ENCODE results near the gene ZNF106. TPM values are rescaled to one million over a fixed set of nuclear protein-coding genes. Genes with fewer than 3 reads are reported as not detected.

Gene ZNF106
- total RNA-seq, 4 donors from 2014 or later = 340 to 487 (median 414) TPM

DNA sequence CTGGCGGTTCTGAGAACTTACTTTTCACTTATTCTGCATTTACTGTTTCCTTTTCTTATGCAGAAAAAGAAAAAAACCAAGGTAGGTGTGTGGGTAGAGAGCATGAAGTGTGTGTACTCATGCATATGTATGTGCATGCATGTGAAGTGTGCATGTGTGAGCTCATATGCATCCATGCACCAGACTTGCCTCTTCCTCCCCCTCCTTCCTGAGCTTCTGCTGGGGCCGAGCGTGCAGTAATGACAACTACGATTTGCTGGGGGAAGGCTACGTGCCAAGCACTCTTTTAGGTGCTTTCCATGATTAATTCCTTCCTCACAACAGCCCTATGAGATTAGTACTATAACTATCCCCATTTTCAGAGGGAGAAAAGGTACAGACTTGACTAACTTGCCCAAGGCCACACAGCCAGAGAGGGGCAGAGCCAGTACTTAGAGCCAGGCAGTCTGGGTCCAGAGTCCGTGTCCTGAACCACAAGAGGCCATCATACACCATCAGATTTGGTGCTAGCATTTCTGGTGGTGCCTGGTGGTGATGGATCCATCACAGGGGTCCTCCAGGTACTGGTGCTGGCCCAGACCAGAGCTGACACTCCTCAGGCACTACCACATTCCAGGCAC lies 85.0 kb downstream of the ZNF106 start:
- TF ChIP-seq, protein P1, sequence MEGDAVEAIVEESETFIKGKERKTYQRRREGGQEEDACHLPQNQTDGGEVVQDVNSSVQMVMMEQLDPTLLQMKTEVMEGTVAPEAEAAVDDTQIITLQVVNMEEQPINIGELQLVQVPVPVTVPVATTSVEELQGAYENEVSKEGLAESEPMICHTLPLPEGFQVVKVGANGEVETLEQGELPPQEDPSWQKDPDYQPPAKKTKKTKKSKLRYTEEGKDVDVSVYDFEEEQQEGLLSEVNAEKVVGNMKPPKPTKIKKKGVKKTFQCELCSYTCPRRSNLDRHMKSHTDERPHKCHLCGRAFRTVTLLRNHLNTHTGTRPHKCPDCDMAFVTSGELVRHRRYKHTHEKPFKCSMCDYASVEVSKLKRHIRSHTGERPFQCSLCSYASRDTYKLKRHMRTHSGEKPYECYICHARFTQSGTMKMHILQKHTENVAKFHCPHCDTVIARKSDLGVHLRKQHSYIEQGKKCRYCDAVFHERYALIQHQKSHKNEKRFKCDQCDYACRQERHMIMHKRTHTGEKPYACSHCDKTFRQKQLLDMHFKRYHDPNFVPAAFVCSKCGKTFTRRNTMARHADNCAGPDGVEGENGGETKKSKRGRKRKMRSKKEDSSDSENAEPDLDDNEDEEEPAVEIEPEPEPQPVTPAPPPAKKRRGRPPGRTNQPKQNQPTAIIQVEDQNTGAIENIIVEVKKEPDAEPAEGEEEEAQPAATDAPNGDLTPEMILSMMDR (IDR thresholded peaks at IDR 0.05 in 4 of 5, conservative IDR thresholded peaks at IDR 0.05 in 1 of 5) = no peak
- no peak for TF ChIP-seq POLR2A (IDR thresholded peaks at IDR 0.05)
- H3K27me3 ChIP-seq = no peaks in the 10 kb centered on the region
- intact Hi-C loops (cut with DNase I; ENCODE audit: low total_unique reads) (no loop called here), in situ Hi-C loops (cut with MboI; ENCODE audit: low sequenced_read_pairs in 4 of 4) (no loop called here)
- H3K9me3 ChIP-seq = no peaks in the 10 kb centered on the region
- ATAC-seq (no peak), DNase-seq (no peak)
- peaks cover 0 to 83% of the 10 kb centered on the region in 2 donors for H3K36me3 ChIP-seq
- peak overlapping the region; percentile 75 to 84 (median 80) for H3K27ac ChIP-seq
- H3K4me1 ChIP-seq = peaks cover 9% of the 10 kb centered on the region in 2 donors
- H3K4me3 ChIP-seq = no peak overlapping the region

DNA sequence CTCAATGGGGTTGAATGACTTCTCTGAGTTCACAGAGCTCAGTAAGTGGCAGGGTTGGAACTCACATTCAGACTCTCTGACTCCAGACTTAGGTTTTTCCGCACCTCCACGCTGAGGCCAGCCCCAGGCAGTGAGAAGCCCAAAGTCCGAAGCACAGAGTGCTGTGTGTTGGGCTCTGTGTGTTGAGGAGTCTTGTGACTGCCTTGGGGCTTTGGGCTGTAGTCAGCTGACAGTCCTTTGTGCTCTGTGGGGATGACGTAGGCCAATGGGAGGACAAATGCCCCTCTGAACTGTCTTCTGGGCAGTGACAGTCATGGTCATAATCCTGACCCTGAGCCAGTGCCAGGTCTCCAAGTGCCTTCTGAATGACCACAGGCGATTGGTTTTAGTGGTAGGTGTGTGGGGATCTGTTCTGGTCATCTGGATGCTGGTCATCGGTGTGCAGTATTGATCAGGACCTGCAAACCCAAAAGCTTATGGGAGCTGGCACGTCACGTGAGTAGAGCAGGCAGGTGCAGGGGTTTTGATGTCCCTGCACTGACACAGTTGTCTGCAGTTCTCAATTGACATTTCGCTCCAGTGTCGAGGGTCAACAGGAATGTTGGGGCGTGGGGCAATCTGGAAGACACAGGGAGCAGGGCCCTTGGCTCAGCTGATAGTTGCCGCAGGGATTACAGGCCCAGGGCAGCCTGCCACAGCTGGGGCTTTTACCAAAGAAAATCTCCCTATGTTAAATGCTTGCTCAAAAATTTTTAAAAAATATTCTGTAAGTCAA lies 86.3 kb downstream of the ZNF106 start:
- Histone ChIP-seq H3K4me1 (peaks cover 9% of the 10 kb centered on the region in 2 donors), H3K27me3 (no peaks in the 10 kb centered on the region), H3K36me3 (peaks cover 0 to 83% of the 10 kb centered on the region in 2 donors), H3K27ac (peak overlapping the region; percentile 75 to 84 (median 80)), H3K4me3 (no peak overlapping the region), H3K9me3 (no peaks in the 10 kb centered on the region)
- ATAC-seq = peak; percentile 60 to 76
- TF ChIP-seq, protein P1 (IDR thresholded peaks at IDR 0.05 in 4 of 5, conservative IDR thresholded peaks at IDR 0.05 in 1 of 5) = no peak
- no peak for TF ChIP-seq POLR2A (IDR thresholded peaks at IDR 0.05)
- peak; percentile 19 to 49 for DNase-seq
- in situ Hi-C loops (cut with MboI; ENCODE audit: low sequenced_read_pairs in 4 of 4) = no loop called here
- intact Hi-C loops (cut with DNase I; ENCODE audit: low total_unique reads) = no loop called here

DNA sequence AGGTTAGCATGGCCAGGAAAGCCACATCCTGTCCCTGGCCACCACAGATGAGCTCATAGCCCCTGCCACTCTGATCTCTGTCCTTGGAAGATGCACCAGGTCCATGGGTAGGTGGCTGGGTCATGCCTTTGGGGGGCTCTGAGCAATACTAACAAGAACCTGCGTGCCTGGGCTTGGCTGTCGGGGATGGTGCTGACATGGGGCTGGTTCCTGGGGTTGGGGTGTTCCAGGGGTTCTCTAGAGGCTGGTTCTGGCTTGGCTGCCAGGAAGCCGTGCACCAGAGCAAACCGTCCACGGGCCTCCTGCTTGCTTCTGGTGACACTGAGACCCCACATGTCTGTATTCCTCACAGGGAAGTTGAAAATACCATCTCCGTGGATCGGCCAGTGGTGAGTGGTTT lies 87.6 kb downstream of the ZNF106 start:
- ATAC-seq = no peak
- Histone ChIP-seq H3K27ac (peak overlapping the region; percentile 75 to 84 (median 80)), H3K4me3 (no peak overlapping the region), H3K27me3 (no peaks in the 10 kb centered on the region), H3K36me3 (peaks cover 0 to 85% of the 10 kb centered on the region in 2 donors), H3K4me1 (peaks cover 9% of the 10 kb centered on the region in 2 donors), H3K9me3 (no peaks in the 10 kb centered on the region)
- intact Hi-C loops (cut with DNase I; ENCODE audit: low total_unique reads) (no loop called here), in situ Hi-C loops (cut with MboI; ENCODE audit: low sequenced_read_pairs in 4 of 4) (no loop called here)
- no peak for DNase-seq
- no peak for TF ChIP-seq POLR2A (IDR thresholded peaks at IDR 0.05)
- TF ChIP-seq, protein P1 (IDR thresholded peaks at IDR 0.05 in 4 of 5, conservative IDR thresholded peaks at IDR 0.05 in 1 of 5) = no peak

DNA sequence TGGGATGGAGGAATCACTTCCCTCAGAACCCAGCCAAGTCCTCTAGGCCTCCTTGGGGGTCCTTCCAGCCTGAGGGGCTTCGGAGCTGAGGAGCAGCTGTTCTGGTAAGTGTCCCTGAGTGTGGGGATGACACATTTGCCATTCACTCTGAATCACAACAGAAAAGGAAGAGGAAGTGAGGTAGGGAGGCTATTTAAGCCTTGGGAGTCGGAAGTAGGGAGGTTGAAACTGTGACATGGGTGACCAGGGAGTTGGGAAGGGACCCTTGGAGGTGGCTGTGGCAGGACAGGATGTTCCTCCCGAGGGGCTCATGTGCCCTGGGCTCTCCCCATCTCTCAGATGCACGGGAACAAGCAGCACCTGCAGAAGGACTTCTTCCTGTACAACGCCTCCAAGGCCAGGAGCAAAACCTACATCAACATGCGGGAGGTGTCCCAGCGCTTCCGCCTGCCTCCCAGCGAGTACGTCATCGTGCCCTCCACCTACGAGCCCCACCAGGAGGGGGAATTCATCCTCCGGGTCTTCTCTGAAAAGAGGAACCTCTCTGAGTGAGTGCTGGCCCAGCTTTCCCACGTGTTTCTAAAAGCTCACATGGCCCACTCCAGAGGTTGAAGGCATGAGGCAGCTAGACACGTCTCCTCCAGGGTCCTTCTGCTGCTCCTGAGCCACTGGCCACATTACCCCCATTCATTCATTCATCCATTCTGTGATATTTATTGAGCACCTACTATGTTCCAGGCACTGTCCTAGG lies 88.3 kb downstream of the ZNF106 start:
- H3K27ac ChIP-seq = peak overlapping the region; percentile 75 to 84 (median 80)
- intact Hi-C loops (cut with DNase I; ENCODE audit: low total_unique reads) = no loop called here
- no peaks in the 10 kb centered on the region for H3K27me3 ChIP-seq
- no peak overlapping the region for H3K4me3 ChIP-seq
- no peak for ATAC-seq
- no peak for DNase-seq
- in situ Hi-C loops (cut with MboI; ENCODE audit: low sequenced_read_pairs in 4 of 4) = no loop called here
- H3K36me3 ChIP-seq = peaks cover 0 to 81% of the 10 kb centered on the region in 2 donors
- no peaks in the 10 kb centered on the region for H3K9me3 ChIP-seq
- no peak for TF ChIP-seq POLR2A (IDR thresholded peaks at IDR 0.05)
- TF ChIP-seq, protein P1 (IDR thresholded peaks at IDR 0.05 in 4 of 5, conservative IDR thresholded peaks at IDR 0.05 in 1 of 5) = no peak
- H3K4me1 ChIP-seq = peaks cover 9% of the 10 kb centered on the region in 2 donors
